ENCODE data around the gene ISLR.

Gene ISLR

DNA sequence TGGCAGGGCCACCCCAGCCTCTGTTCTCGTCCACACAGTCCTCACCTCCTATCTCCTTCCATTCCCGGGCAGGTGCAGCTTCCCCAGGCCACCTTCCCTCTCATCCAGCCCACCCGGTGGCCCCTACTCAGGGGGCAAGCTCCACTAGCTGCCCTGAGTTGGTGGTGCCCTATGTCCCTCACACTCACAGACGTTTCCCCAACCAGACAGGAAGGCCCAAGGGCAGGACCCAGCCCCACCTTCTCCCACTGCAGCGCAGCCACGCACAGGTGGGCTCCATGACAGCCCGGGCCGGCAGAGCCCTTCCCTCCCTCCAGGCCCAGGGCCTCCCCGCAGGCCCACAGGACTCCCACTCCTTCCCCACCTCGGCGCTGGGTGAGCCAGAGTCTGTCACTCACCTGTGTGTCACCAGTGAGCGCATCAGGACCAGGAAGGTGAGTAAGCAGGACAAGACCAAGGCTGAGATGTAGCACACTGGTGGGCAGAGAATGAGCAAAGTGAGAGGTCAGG is 11.1 kb downstream of the ISLR start:
- no peak for DNase-seq (ENCODE audit: low read depth, low spot score)
- no peak overlapping the region for H3K4me3 ChIP-seq (ENCODE audit: low read length)

DNA sequence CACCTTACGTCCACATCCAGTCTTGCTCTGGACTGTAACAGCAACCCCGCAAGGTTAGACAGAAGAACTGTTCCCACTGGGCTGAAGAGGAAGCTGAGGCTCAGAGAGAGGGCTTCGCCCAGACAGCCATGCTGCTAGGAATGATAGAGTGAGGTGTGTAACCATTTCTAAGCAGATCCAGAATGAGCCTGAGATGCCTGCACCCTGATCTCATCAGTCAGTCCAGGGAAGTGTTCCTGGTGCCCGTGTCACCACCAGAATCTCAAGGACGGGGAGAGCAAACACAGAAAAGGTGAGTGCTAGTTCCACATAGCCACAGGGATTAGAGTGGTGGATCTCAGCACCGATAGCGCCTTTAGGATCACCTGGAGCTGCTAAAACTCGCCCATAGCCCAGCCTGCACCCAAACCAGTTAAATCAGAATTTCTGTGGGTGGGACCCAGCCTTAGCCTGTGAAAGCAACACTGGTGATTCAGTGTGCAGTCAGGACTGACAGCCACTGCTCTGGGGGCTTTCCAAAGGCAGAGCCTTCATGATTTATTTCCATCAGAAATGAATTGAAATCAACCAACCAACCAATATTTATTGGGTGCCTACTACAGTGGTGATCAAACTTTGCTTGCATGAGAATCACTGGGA is 12.3 kb downstream of the ISLR start:
- DNase-seq (ENCODE audit: low read depth, low spot score), result no peak

DNA sequence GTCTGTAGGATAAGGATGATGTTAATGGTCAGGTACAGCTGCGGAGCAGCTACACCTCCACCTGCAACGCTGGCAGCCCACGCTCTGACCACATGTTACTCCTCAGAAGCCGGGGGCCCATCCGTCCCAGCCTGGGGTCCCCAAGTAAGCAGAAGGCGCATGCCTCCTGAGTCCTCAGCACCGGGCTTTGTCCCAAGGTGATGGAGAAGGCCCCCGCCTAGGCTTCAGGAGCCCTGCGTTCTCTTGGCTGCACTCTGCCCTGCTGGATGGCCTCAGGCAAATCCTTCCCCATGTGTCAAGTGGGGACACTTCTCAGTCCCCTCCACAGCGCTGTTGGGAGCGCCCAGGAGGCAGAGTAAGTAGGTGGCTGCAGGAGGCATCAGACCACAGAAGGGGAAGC is 14.7 kb downstream of the ISLR start:
- no peak for DNase-seq (ENCODE audit: low read depth, low spot score)
- H3K4me3 ChIP-seq (ENCODE audit: low read length), result no peak overlapping the region

More for the DNA sequence above, 12.3 kb downstream of the ISLR start:
- no peak overlapping the region for H3K4me3 ChIP-seq (ENCODE audit: low read length)

DNA sequence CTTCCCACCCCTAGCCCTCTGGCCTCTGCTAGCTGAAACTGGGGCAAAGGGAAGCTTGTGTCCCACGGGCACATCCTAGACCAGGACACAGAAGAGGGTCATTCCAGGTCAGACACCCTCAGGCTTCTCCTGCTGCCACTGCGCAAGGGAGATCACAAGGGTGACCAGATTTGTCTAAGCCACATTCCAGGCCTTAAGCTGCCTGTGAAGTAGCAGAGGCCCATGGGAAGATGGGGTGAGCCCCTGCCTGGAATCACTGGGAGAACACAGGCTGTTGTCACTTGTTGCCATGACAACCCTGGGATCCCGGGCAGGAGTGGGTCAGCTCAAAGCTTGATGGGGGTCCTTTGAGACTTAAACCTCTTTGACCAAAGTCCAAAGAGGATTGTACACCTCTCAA is 18.3 kb downstream of the ISLR start:
- no peak overlapping the region for H3K4me3 ChIP-seq (ENCODE audit: low read length)
- DNase-seq (ENCODE audit: low read depth, low spot score), result no peak

DNA sequence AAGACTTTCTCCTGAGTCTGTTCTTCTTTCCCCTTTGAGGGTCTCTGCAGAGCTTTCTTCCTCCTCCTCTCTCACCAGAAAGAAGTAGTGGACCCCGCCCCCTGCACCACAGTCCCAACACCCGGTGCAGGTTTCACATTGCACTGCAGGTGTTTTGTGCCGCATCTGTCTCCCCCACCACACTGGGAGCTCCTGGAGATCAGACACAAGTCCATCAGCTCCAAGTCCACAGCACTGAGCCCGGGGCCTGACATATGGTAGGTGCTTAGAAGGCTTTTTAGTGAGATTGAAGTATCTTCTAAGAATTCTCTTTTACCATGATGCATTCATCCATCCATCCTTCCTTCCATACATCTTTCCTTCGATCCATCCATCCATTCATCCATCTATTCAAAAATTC is 19.2 kb downstream of the ISLR start:
- no peak overlapping the region for H3K4me3 ChIP-seq (ENCODE audit: low read length)
- DNase-seq (ENCODE audit: low read depth, low spot score), result no peak

DNA sequence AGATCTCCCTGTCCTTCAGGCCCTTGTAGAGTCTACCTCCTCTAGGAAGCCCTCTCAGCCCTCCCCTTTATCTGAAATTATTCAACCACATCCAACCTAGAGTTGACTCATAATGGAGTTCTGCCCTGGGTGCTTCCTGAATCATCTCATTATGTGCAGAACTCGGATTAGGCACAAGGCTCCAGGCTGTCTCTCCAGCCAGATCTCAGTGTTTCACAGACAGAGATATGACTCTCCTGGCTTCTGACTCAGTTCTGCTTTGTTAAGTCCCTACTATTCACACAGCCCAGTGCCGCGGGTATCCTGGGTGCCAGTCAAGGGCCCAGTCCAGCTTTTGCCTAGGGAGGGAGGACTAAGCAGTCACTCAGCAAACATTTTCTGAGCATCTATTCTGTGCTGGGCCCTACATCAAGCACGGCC is 19.8 kb downstream of the ISLR start:
- no peak for DNase-seq (ENCODE audit: low read depth, low spot score)
- no peak overlapping the region for H3K4me3 ChIP-seq (ENCODE audit: low read length)

DNA sequence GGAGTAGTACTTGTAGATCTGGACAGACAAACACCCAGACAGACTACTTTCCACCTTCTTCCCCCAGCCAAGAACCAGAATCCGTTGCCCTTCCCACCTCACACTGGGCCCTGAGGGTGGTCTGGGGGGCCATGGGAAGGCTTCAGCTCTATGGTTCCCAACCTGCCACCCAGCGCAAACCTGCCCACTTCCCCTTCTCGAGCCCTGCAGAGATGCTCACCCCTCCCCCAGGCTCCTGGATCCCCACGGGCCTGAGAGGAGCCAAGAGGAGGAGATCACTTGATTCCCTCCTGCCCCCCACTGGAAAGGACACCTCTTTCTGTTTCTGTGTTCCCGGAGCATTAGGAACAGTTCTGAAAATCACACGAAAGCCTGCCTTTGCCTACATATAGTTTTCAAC is 20.4 kb downstream of the ISLR start:
- no peak overlapping the region for H3K4me3 ChIP-seq (ENCODE audit: low read length)
- DNase-seq (ENCODE audit: low read depth, low spot score), result no peak

DNA sequence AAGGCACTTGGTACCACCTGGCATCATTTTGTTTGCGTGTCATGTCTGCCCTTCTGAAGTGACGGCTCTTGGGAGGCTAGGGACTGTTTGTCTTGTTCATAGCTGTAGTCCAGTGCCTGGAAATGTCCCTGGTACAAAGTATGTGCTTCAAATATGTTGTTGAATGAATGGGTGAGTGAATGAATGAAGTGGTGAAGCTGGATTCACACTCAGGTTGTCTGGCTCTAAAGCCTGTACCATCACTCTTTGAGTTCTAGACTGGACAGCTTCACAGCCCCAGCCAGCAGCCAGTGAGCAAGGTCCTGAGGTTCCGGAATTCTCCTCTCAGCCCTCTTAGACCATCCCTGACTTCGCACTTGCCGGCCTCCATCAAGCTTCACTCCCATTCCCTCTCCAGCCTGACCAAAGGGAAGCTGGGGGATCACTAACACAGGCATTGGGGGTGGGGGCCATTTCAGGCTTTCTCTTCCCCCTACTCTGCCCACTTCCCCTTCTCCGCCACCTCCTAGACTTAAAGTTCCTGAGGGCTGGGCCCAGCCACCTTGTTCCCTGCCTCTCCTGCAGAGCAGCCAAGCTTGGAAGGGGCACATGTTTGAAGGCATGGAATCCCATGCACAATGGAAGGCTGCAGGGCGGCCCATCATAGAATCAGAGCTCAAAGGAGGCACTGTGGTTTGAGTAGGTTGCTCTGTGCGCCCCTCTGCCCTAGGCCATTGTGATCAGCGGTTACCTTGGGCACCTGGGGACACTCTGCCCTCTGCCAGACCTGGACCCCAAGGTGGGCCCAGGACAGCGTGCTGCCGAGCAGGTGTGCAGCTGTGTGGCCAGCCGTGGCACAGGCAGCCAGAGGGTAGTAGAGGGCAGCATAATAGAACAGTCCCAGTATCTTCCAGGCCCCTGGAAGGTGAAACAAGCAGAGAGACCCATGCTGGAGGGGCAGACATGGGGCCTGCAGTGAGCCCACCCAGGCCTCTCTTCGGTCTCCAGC is 21.4 kb downstream of the ISLR start:
- DNase-seq (ENCODE audit: low read depth, low spot score), result no peak

DNA sequence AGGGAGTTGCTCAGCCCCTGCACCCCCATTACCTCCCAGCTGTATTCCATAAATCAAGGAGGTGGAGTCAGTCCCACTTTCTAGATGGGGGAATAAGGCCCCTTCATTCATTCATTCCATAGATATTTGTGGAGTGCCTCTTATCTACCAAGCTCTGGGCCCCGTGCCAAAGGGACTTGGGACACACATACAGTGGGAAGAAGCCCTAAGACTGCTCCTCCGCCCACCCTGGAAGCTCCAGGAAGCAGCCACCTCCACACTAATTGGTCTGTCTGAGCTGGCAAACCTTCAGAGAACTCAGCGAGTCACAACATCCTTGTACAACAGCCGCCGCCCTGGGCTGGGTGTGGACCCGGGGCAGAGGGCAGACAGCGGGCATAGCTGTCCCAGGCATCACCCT is 22.7 kb downstream of the ISLR start:
- no peak overlapping the region for H3K4me3 ChIP-seq (ENCODE audit: low read length)

More for the DNA sequence above, 21.4 kb downstream of the ISLR start:
- H3K4me3 ChIP-seq (ENCODE audit: low read length), result no peak overlapping the region

DNA sequence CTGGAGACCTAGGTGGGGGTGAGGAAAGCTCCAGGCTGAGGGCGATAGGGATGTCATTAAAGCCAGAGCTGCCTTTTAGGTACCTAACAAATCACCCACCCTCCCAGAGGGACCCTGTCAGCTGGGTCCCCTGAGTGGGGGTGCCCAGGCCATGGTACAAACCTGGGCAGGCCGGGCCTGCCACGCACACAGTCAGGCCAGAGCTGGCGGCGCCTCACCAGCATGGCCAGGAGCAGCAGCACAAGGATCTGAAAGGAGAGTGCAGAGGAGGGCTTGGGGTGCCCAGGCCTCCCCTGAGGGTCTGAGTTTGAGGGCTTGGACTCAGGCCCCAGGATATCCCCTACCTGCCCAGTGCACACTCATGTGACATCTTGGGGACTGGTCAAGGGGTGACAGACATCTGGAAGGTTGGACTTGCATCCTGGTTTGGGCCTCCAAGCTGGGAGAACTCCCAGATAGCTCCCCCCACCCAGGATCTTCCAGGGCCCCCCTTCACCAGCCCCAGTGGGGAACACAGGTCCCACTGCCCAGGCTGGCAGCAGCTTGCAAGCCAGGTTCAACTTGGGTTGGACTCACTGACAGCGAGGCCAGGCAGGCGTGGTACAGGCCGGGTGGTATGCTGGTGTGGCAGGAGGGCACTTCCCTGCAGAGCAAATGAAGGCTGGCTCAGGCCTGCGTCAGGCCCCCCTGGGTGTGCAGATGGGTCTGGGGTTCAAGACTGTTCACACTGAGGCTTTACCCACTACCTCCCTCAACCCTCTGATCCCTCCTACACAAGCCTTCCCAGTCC is 23.9 kb downstream of the ISLR start:
- no peak overlapping the region for H3K4me3 ChIP-seq (ENCODE audit: low read length)
- no peak for DNase-seq (ENCODE audit: low read depth, low spot score)

More for the DNA sequence above, 22.7 kb downstream of the ISLR start:
- DNase-seq (ENCODE audit: low read depth, low spot score), result no peak

DNA sequence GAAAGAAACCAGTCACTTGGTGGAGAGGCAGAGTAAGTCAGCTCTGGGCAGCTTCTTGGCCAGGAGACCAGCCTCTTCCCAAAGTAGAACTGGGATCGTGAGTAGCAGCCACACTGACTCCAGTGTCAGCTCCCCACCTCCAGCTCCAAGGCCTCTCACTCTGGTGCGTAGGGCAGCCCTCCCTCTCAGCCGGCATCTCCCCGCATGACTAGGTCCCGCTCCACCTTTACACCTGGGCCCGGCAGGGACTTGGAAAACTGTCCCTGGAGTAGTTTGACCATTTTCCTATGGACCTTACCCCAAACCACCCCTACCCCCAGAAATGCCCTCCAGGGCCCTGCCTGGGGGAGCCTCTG is 25.8 kb downstream of the ISLR start:
- no peak overlapping the region for H3K4me3 ChIP-seq (ENCODE audit: low read length)

DNA sequence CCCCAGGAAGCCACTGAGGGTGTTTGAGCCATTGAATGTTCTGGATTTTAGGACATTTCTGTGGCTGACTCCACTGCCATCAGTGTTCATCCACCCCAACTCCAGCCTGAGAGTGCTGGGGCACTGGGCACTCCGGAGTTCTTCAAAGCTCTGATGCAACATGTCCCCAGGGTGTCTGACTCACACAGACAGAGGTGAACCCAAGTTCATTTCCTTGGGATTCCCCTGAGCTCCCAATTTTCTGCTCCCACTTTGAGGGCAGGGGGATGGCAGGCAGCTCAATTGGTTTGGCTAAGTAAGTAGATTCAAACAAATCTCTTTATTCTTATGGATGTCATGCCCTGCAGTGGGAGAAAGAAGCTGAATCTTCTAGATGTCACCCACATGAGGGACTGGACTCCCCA is 26.9 kb downstream of the ISLR start:
- DNase-seq (ENCODE audit: low read depth, low spot score), result no peak
- no peak overlapping the region for H3K4me3 ChIP-seq (ENCODE audit: low read length)

More for the DNA sequence above, 25.8 kb downstream of the ISLR start:
- no peak for DNase-seq (ENCODE audit: low read depth, low spot score)

DNA sequence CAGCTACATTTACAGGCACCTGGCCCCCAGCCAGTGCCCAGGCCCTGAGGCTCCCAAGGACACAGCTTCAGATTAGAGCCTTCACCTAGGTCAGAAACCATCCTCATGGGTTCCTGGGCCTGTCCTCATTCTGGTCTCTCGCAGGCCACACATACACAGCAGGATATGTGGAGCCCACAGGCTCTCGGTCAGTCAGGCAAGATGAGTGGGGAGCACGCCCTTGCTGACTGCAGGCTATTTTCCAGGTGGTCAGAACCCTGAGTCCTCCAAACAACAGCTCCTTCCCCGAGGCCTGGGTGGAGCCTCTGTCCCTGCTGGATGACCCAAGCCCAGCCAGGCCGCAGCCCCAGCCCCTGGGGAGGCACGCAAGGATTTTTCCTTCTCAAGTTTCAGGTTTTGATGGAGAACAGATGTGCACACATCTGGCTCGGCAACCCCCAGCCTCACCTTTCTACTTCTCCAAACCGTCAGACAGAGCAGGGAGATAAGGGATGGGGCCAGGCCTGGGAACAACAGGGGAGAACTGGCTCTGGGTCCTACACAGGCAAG is 27.4 kb downstream of the ISLR start:
- DNase-seq (ENCODE audit: low read depth, low spot score), result no peak
- no peak overlapping the region for H3K4me3 ChIP-seq (ENCODE audit: low read length)

DNA sequence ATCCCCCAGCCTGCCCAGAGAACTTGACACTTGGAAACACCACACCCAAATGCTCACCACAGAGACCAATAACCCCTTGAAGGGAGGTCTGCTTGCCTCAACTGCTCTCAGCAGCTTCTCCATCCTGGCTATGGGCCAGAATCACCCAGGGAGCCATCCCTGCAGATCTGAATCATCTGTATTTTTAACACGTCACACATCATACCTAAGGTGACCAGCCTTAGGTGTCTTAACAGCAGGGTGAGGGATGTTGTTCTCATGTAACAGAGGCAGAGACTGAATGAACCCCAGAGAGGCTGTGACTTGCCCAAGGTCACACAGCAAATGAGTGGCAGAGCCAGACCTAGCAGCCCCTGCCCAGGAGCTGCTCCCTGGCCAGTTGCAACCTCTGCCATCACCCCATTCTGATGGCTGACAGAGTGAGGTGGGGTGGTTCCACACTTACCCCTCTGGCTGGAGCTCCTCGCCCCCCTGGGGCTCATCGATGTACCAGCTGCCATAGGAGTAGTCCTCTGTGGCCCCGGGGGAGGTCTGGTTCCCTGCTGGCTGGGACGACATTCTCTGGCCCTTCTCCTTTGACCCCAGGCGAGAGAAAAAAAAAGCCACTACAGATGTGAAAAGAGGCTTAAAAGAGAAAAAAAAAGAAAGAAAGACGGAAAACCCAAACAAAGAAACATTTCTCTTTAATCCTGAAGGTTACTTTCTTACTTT is 28.4 kb downstream of the ISLR start:
- no peak overlapping the region for H3K4me3 ChIP-seq (ENCODE audit: low read length)
- DNase-seq (ENCODE audit: low read depth, low spot score), result no peak

DNA sequence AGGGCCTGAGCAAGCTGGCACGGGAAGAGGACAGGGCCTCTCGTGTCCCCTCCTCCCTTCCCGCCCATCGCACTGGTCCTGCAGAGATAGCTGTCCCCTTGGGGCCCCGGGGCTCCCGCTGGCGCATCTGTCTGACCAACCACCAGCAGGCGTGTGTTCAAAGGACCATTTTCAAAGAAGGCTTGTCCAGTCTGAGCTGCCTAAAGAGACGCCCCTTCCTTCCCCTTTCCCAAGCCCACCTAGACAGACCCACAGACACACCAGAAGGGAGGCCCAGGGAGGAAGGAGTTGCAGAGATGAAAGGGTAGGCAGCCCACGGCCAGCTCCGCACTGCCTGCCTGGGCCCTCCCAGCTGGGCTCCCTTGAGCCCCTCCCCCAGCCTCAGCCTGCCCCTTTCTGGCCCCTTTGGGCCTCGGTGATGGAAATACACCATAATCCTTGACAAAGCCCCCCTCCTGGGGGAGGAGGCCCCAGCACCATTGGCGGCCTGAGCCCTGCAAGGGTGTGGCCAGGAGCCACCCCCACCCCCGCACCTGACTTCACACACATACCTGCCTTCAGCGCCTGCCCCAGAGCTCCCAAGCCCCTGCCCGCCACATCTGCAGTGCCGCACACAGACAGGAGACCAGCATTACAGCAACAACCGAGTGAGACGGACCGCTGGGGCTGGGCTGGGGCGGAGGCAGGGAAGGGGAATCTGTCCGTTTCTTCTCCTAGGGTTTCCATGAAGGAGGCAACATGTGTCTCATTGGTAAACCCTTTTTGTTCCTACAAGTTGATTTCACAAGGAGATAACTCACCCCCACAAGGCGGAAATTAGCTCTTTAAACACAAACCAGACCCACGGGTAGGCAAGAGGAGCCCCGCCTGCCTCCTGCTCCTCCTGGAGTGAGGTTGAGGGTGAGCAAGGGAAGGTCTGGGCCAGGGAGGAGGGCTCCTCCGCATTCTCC is 29.2 kb downstream of the ISLR start, which contains the start of gene STRA6:
Gene STRA6, minus strand, starts transcription at position 336 of the 950 bp plus-strand sequence. CDS start 520 bp downstream, outside the sequence.
- H3K4me3 ChIP-seq (ENCODE audit: low read length), result peak within 1 kb of the TSS; percentile 41
- DNase-seq (ENCODE audit: low read depth, low spot score), result peak; percentile 49

DNA sequence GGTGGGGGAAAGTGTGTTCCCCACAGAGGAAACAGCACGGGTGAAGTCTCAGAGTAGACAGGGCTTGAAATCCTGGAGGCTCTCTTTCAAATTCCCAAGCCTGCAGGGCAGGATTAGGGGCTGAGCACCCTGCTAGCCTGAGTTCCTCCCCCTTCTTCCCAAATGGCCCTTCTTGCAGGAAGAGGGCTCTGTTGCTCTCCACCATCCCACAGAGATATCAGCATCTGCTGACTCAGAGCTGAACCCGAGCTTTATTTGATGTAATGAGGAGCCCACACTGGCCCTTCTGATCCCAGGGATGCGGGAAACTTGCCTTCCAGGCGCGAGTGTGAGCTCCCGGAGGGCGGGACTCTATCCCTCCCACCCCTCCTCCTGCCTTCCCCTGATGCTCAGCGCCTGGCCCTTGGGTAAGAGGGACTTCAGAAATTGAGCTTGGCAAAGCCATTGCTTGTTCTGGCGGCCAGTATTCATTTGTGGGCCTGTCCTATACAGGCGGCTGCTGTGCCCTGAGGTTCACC is 30.5 kb downstream of the ISLR start:
- H3K4me3 ChIP-seq (ENCODE audit: low read length), result no peak overlapping the region
- no peak for DNase-seq (ENCODE audit: low read depth, low spot score)

DNA sequence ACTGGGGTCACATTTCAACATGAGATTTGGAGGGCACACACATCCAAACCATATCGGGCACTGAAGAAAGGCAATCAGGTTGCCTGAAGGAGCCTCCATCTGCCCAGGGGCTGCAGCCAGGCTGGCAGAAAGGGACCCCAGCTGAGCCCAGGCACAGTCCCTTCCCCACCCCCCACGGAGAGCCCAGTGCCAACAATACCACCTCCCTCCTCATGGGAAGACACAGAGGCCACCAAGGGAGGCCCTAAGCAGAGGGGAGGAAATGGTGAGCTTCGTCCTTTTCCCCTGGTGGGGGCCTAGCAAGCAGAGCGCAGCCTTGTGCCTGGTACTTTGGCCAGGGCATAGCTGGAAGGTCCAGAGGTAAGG is 32.1 kb downstream of the ISLR start:
- no peak overlapping the region for H3K4me3 ChIP-seq (ENCODE audit: low read length)
- no peak for DNase-seq (ENCODE audit: low read depth, low spot score)

Measured in Jurkat, Clone E6-1 (cell line).